NCI-H1105 treated with DMSO at 0.1 percent for 48 hours (cell line): ENCODE measurements around the gene SMIM33.
"Not testable (repeated sequence)": the region's sequence is repeated elsewhere in the genome, so short reads cannot be mapped to it uniquely, and the experiment has no call there.

Experiments
- DNase-seq: peaks from one replicate; lab custom pipeline; 2025; lab: John Stamatoyannopoulos, UW

The SMIM33 gene

DNA sequence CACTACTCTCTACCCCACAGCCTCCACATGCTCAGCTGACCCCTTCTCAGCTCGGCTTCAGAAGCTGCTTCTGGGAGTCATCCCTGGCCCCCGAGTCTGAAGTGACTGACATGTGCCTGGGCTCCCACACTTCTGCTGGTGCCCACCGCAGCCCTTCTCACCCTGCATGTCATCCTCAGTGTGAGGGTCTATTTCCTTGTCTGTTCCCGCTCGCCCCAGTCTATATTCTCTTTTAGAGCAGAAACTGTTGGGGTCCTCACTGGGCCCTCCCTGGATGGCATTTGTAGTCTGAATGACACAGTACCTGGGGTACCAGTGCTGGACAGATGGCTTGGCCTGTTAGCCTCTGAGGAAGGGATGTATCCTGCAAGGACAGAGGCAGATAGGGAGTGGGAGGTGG lies 13.6 kb upstream of the SMIM33 start:
- no peak for DNase-seq

DNA sequence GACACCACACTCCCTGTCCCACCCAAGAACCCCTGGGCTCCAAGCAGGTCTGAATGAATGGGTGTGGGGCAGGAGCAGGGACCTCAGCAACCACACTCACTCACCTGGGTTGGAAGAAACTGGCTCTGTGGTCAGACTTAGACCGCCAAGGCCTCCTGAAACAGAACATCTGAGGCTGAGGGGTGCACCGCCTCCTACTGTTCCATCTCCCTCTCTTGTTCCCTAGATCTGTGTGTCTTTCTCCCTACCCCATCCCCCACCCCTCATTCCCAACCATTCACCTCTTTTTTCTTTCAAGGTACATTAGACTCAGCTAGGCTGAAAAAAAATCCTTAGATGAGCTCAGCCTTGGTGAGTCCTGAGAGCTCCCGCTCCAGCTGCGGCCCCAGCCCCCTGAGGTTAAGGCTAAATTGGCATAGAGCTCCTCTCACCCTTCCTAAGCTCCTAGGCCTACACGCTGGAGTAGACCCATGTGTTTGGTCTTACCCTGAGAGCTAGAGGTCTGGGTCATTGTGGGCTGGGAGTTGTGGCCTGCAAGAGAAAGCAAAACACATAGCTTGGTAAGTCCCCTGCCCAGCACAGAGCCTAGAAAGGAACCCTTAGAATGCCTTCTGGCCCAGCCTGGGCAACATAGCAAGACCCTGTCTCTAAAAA lies 13.0 kb upstream of the SMIM33 start:
- no peak for DNase-seq

DNA sequence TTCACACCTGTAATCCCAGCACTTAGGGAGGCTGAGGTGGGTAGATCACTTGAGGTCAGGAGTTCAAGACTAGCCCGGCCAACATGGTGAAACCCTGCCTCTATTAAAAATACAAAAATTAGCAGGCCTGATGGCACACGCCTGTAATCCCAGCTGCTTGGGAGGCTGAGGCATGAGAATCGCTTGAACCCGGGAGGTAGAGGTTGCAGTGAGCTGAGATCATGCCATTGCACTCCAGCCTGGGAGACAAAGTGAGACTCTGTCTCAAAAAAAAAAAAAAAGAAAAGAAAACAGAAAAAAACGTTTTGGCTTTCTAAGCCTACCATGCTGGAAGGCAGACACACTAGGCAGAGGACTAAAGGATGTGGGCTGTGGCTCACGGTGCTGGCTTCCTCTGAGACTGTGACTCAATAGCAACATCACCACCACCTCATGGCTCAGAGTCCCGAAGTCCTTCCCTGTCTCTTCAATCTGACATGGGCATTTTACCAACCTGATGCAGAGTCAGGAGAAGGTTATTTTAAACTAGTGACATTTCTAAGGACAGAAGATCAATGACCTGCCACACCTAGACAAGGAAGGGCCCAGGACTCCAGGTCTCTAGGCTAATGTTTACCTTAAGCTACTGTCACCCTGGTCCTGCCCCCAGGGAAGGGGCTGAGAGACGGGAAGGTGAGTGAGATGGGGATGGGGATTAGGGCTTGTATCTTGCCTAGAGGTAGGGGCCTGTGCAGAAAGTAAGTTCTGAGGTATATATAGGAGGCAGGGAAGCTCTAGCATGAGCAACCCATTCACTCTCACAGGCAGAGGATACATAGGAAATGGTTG lies 12.0 kb upstream of the SMIM33 start:
- no peak for DNase-seq

DNA sequence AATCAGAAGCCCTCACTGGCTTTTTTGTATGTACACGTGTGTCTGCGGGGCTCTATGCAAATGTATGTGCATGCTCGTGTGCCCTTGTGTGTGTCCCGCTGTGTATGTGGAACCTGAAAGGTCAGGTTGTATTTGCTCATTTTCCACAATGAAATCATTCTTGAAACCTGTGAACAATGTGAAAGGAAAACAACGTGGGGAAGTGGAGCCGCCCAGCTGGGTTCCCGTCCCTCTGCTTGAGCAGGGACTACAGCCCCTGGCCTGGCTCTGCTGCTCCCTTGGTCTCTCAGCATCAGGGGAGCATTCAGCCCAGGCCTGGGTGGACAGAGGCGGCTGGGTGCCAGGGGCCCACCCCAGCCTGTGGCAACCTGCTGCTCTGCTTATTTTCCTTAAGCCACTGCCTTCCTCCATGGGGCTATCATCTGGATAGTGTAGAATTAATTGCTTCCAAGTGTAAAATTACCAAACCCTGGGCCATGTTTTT lies 11.3 kb upstream of the SMIM33 start:
- no peak for DNase-seq

DNA sequence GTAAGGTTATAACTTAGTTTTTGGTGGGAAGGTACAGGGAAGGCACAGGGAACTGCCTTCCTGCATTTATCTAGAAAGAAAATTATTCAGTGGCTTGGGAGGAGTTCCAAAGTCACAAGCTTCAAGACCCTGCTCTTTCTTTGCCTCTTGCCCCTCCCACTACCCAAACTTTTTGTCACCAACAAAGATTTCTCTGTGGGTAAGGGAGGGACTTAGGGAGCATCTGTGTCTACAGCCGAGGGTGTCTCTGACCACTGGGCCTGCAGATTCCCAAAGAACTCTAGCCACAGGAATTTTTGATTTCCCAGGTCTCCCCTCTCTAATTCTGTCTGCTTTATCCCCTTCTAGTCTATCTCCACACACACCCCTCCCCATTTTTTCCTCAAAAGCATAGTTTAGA lies 10.3 kb upstream of the SMIM33 start:
- DNase-seq = no peak

DNA sequence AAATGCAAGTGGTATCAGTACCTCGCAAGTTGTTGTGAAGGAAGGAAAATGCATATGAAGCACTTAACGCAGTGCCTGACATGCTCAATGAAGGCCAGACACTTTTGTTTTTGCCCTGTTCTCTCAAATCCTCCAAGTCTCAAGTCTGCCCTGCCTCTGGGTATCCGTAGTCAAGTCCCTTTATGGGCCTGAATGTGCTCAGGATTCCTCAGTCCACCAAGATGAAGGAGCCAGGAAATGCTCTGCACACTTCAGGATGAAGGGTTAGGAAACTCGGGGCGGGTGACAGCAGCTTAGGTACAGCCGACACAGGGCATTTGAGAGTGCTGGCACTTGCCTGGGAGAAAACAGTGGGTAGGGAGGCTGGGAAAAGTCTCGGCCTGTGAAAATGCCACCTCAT lies 9.6 kb upstream of the SMIM33 start:
- DNase-seq = no peak

DNA sequence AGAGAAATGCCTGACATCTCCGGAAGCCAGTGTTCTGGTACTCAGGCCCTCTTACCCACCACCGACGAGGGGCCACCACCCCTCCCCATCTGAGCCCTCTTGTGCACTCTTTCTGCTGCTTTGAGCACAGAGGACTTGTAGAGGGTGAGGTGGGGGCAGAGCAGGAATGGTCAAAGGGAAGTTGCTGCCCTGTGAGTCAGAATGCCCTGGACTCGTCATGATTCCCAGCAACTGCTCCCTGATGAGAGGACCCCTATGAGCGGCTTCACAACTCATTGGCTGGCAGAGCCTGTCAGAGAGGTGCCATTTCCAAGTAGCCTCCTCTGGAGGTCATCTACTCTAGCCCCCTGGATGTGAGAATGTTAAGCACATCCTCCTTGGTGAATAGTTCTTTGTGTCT lies 9.1 kb upstream of the SMIM33 start:
- no peak for DNase-seq

DNA sequence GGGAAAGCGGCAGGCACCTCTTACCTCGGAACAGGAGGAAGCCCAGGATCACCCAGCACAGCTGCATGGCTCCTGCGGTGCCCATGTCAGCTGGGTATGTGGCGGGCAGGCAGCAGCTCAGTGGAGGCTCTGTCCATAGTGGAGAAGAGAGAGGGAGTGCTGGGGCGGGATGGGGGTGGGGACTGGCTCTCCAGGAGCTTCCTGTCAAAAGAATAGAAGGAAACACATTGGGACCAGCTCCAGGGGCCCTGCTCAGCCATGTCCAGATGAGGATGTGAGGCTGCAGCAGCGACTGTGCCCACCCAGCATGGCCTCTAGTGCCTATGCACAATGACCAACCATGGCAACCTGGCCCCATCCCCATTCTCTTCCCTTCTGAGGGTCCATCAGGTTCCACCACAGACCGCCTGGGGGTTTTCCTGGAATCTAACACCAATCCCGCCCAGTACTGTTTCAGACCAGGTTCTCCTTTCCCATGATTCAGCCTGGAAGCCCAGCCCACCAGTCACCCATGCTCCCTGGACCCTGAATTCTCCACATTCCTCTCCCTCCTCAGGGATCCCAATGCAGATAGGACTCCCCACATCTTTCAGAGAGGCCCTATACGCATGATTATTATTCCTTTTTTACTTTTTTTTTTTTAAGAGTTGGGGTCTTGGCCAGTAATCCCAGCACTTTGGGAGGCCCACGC lies 8.1 kb upstream of the SMIM33 start, which contains the start of gene ECSCR:
TSS of gene ECSCR (minus strand) at position 158 of the 691 bp plus-strand sequence. CDS start at position 85, 73 bp downstream.
- DNase-seq = no peak

DNA sequence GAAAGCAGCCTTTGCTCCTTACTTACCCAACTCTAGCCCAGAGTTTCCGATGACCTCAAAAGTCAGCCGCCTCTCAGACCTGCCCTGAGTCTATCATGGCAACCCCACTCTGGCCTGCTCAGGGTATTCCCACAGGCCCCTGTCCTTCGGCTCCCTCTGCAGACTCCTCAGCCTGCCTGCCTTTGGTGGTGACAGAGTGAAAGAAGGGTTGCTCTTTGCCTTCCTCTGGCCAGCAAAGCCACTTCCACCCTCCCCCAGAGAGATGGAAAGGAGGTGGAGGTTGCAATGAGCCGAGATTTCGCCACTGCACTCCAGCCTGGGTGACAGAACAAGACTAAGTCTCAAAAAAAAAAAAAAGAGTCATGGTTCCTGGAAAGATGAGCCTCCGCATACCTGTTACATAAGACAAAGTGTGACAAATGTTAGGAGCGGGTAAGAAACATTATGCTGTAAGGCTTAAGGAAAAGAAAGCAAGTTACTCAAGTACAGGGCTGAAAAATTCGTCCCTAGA lies 2.3 kb upstream of the SMIM33 start:
- DNase-seq = no peak

DNA sequence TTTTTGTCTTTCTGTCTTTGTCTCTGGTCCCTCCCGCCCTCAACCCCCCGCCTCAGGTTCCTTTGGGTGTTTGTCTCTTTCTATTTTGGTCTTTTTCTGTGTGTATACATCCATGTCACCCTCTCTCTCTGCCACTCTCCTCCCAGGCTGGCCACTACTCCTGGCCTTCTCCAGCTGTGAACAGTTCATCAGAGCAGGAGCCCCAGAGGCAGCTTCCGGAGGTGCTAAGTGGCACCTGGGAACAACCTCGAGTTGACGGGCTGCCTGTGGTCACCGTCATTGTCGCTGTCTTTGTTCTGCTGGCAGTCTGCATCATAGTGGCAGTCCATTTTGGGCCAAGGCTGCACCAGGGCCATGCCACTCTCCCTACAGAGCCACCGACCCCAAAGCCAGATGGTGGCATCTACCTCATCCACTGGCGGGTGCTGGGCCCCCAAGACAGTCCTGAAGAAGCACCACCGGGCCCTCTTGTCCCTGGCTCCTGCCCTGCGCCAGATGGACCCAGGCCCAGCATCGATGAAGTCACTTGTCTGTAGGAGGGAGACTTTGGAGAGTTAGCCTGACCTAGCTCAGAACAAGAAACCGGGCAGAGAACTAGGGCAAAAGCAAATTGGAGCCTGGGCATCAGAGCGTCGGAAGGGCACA lies 1.7 kb downstream of the SMIM33 start:
- no peak for DNase-seq

DNA sequence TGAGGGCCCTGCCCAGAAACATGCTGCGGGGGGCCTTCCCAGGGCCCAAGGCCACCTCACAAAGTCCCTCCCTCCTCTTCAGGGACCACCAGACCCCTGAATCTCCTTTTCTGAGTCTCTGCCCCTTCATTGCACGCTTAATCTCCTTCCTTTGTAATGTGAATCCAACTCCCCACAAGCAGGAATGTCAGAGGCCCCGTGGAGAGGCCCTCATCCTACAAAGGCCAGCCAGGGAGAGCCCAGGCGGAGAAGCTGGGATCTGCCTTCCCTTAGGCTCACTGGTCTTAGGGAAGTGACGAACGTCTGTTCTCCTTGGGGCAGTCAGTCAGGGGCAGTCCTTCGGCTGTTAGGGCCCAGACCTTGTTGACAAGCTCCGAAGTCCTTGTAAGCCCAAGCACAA lies 2.3 kb downstream of the SMIM33 start:
- no peak for DNase-seq

DNA sequence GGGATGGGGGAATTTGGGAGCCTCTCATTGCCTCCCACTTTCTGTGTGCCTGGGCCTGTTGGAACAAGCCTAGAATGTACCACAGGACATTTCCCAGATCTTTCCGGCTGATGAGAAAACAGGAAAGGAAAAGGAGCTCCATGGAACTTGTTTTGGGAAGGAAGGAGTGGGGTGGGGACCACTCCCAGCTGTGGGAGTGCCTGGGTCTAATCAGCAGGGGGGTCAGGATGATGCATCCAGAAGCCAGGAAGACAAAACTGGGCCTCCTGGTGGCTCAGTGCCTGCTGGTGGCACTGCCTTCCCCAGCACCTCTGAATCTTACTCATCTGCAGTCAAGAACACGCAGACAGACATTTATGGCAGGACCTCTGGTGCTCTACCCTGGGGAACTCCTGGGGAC lies 2.8 kb downstream of the SMIM33 start:
- DNase-seq = no peak

DNA sequence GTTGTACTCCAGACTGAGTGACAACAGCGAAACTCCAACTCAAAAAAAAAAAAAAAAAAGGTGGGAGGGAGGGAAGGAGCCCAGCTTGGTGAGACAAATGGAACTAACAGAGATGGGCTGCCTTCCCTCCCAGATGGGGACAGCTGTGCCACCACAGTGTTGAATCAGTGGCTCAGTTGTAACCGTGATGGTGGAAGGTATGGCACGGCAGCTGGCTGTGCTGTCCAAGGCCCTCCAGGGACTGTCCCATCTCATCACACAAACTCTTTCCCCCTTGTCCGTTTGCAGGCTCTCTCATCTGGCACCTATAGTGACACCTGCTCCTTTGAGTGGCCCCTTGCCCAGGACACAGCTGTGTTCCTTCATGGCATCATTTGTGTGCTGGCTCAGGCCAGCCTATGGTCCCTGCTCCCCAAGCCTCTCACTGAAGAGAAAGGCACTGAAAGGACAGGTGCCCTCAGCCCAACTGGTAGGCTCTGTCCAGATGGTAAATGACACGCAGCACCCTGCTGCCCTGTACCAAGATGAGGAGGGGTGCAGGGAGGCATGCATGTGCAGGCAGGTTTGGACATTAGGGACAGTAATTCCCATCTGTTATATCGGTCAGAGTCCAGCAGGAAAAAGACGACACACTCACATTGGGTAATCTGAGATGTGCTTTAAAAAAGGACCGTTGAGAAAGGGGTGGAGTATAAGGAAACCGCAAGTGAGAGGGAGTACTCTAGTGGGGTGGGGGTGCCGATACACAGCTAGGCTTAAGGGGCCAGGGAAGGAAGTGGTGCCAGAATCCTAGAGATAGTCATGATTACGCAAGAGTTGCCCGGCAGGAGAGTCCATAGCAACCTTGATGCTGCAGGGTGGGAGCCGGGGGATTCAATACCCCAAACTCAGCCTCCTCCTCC lies 4.3 kb downstream of the SMIM33 start:
- no peak for DNase-seq

DNA sequence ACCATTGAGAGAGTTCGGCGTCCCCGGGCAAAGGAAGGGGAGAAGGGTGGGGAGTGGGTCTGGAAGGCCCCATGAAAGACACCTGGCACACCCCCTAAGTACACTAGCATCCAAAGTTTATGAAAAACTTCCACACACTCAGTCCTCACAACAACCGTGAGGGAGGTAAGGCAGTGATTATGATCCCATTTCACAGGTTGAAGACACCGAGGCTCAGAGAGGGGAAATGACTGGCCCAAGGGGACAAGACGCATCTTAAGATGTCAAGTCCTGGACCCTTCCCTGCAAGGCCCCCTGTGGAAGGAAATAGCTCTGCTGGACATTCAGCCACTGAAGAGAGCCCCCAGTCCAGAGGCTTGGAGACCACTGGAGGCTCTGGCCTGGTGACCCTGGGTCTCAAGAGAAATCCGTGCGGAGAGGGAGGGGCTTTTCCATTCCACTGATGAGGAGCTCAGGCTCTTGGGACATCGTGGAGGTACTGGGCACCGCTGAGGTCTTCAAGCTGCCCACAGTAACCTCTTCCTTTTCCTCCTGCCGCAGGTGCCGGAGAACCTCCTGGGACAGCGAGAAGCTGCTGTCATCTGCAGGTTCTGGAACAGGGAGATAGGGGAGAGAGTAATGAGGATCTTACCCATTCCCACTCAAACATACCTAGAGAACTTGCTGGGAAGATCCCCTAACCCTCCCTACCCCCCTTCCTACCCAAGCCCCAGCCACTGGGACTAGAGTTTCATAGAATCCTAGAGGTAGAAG lies 5.2 kb downstream of the SMIM33 start:
- DNase-seq = no peak

DNA sequence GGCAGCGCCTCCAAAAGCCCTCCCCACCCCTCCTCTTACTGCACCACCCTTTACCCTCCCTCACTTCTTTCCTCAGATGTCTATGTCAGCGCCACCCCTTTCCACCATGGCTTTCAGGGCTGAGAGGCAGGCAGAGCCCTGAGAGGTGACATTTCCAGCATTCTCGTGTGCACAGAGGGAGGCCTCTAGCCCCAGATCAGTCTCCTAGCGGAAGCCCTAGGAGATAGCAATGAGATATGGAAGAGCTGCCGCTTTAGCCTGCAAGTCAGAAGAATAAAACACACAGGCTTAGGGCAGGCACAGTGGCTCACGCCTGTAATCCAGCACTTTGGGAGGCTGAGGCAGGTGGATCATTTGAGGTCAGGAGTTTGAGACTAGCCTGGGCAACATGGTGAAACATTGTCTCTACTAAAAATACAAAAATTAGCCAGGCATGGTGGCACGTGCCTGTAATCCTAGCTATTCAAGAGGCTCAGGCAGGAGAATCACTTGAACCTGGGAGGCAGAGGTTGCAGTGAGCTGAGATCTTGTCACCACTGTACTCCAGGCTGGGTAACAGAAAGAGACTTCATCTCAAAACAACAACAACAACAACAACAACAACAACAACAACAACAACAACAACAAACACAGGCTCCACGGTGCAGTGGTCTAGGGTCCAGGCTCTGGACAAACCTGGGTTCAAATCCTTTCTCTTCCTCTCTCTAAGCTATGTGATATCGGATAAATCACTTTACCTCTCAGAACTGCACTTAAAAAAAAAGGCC lies 8.0 kb downstream of the SMIM33 start:
- not testable (repeated sequence) for DNase-seq

DNA sequence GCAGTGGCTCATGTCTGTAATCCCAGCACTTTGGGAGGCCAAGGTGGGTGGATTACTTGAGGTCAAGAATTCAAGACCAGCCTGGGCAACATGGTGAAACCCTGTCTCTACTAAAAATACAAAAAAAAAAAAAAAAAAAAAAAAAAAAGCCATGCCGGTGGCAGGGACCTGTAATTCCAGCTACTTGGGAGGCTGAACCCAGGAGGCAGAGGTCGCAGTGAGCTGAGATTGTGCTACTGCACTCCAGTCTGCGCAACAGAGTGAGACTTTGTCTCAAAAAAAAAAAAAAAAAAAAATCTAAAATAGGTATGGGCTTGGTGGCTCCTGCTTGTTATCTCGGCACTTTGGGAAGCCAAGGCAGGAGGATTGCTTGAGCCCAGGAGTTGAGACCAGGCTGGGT lies 8.9 kb downstream of the SMIM33 start:
- not testable (repeated sequence) for DNase-seq

DNA sequence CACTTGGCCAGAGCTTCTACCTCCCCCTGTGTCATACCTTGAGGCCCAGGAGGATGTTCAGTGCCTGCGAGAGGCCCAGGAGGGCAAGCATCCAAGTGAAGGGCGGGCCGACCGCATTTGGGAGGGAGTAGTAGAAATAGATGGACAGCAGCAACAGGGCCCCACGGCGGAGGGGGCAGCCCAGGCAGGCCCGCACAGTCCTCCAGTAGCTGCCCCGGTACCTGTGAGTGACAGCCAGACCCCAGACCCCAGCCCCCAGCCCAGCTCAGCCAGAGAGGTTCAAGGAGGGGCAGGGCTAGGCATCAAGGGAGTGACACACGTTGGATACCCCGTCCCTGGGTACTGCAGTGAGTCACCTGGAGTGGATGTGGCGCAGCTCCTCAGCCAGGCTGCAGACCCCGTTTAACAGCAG lies 10.3 kb downstream of the SMIM33 start:
- DNase-seq = no peak

DNA sequence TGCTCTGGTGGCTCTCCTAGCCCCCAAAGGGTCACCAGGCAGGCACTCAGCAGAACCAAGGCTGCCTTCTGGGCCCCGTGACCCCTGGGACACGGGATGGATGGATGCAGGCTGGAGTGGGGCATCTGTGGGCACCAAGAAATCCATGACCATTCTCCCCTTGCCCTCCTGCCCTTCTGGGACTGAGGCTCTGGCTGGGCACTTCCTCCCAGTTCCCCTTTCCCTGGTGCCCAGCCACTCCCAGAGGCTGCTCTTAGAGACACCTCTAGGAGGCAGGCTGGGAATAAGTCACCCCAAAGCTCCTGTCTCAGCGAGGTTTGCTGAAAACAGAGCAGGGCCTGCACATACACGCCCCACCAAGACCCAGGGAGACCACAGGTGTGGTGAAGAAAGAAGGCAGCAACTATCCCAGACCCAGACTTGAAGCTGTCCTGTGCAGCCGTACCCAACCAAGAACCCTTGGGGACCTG lies 10.8 kb downstream of the SMIM33 start:
- DNase-seq = no peak
